Measurements from ENCODE around the gene RABL6.
"Not testable (repeated sequence)": the region's sequence is repeated elsewhere in the genome, so short reads cannot be mapped to it uniquely, and the experiment has no call there.

Gene RABL6

GRCh38 chr9:136823136-136824046 lies 15.6 kb downstream of the RABL6 start:
- no peak for DNase-seq

- DNase-seq: no peak
Observed at GRCh38 chr9:136824496-136825225, 16.9 kb downstream of the RABL6 start.

GRCh38 chr9:136825295-136826187 lies 17.8 kb downstream of the RABL6 start:
- DNase-seq: no peak

DNA sequence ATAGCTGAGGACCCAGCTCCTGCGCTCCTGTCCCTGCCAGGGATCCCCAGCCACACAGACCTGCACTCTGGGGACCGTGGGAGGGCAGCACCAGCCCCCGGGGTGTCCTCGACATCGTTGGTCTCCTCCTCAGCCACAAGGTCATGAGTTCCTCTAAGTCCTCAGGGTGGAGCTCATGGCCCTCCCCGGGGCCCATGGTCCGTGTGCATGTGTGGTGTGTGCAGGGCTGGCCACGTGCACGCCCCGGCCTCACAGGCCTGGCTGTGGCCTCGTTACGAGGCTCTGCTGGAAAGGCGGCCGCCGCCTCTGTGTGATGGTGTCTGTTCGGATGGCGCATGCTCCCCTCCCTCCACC lies 18.4 kb downstream of the RABL6 start:
- no peak for DNase-seq

- no peak for DNase-seq
Observed at GRCh38 chr9:136826703-136827582, 19.2 kb downstream of the RABL6 start.

GRCh38 chr9:136827794-136828473 lies 20.2 kb downstream of the RABL6 start:
- DNase-seq: no peak

DNA sequence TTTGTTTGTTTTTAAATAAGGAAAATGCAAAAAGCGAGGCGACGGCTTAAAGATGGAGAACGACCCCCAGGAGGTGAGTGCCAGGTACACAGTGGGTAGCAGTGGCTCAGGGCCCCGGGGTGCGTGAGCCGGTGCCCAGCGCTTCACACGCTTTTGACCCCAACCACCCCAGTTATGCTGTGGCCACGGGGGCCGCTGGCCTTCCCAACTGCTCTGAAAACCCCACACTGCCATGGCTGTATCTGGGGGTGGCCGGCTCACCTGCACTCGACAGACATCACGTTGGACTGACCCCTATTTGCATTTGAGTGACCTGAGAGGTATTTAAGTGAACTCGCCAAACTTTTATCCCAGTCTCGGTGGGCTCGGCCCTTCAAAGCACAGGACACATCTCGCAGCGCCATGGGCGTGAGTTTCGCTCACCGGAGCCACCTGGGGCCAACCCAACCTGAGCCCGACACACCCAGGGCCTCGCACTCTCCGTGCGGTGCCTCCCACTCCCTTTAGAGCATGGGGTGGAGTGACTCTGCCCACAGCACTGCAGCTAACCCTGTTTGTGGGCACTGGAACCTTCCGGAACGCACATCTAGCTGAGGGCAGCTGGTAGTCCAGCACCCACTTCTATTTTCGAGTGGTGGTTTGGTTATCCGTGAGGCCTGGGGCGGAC lies 20.9 kb downstream of the RABL6 start:
- no peak for DNase-seq

- DNase-seq: no peak
Observed at GRCh38 chr9:136829412-136829811, 21.7 kb downstream of the RABL6 start.

DNA sequence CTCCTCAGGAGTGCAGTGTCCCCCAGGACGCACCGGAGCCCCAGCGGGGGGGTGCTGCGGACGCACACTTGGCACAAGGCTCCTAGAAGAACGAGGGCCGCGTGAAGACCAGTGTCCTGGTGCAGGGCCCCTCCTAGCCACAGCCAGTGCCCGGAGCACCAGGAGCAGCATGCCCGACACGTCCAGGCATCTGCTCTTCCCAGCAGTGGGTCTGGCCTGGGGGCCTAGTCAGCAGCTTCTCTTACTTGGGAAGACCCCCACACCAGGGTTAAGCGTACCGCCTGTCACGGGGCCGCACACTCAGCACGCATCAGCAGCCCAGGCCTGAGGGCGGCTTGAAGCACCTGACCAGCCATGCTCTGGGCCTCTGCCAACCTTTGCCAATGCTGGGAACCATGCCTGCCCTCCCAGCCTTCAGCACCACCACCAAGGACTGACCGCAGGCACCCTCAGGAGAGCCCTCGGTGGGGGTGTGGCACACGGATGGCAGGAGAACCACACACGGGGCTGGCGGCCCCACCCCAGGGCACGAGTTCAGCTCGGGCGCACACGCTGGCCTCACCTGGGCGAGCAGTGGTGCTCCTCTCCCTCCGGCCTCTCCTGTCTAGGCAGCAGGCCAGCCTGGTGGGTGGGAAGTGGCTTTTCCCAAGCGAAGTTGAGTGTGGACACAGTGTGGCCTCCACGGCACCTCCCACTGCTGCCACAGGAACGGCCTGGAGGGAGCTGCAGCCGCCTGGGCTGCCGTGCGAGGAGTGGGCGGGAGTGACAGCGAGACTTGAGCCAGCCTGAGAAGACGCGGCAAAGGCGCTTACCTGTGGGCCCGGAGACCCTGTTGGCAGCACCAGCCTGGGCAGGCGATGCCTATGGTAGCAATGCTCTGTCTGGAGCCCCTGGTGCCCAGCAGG lies 22.5 kb downstream of the RABL6 start:
- no peak for DNase-seq

- DNase-seq: no peak
Observed at GRCh38 chr9:136831002-136831719, 23.4 kb downstream of the RABL6 start.

GRCh38 chr9:136831720-136832104 lies 24.0 kb downstream of the RABL6 start:
- no peak for DNase-seq

GRCh38 chr9:136832581-136832980 lies 24.8 kb downstream of the RABL6 start:
- no peak for DNase-seq

- not testable (repeated sequence) for DNase-seq
Observed at GRCh38 chr9:136833381-136834048, 25.8 kb downstream of the RABL6 start.

DNA sequence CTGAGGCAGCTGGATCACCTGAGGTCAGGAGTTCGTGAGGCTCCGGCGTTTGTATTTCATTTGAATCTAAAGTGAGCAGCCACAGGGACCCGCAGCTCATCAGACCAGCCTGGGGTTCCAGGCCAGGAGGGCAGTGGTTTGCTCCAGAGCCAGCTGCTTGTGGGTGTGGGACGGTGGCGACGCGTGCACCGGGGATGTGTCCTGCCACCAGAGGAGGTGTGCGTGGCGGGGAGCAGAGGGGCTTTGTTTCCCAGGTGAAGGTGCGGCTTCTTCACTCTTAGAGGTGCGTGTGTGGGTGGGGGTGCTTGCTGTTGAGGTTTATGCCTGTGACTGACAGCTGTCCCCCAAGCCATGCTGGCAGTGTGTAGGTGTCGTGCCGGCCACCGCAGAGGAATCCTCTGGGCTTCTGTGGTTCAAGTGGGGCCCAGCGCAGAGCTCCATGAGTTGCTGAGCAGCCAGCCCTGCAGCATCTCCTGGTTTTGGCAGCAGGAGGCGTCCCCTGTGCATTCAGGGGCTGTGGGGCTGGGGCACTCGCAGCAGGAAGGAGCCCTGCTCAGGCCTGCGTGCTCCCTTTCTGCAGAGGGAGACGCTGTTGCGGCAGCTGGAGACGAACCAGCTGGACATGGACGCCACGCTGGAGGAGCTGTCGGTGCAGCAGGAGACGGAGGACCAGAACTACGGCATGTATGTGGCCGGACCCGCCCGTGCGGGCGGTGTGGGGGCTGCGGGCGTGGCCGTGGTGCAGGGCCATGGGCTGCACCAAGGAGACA lies 27.6 kb downstream of the RABL6 start:
- DNase-seq: no peak

DNA sequence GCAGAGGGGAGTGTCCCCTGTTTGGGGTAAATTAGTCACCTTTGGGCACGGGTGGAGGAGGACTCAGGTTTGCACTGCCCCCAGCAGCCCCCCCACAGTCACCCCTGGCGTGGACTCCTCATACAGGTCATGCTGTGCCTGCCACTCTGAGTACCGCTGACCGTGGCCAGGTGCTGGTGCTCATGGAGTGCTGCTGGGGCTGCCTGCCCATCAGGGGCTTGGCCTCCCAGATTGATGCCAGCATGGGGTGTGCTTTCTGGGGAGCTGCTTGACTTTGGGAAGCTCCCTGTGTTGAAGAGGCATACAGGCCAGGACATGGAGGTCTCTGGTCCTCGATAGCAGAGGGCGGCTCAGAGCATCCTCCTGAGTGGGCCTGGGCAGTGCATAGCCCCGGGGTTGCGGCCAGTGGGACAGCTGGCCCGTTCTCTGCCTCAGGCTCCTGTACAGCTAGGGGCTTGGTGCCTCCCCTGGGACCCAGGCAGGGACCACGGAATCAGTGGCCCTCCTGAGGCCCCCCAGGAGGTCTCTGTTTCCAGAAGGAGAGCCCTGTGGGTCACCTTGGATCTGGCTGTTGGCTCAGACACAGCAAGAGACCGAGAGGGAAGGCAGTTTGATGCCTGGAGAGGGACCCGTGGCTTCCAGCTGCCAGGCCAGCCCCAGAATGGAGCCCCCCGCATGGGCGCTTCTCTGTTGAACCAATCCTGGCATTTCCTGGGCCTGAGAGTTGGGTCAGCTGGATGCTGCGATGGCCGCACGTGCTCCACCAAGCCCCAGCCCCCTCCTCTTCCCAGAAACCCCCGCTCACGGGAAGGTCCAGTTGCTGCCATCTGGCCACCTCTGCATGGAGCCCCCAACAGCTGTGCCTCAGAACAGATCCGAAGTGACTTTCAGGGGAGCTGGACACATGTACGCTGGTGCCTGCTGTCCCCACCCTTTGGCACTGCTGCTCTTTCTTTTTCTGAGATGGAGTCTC lies 28.5 kb downstream of the RABL6 start:
- DNase-seq: no peak

DNA sequence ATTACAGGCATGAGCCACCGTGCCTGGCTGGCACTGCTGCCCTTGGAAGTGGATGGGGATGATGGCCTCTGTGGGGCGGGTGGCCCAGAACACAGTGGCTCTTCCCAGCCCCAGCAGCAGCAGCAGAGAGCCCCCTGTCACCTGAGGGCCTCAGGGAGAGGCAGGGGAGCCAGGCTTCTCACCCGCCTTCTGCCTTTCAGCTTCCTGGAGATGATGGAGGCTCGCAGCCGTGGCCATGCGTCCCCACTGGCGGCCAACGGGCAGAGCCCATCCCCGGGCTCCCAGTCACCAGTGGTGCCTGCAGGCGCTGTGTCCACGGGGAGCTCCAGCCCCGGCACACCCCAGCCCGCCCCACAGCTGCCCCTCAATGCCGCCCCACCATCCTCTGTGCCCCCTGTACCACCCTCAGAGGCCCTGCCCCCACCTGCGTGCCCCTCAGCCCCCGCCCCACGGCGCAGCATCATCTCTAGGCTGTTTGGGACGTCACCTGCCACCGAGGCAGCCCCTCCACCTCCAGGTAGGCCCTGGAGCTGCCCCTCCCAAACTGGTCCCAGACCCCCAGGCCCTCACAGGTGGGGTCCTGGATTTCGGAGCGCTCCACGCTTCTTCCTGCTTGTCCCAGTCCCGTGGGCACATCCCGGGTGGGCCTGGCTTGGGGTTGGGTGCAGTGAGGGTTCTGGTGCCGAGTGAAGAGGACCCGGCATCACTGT lies 29.6 kb downstream of the RABL6 start:
- no peak for DNase-seq

All from NCI-H524 (cell line).